Ascending aorta (tissue), 2 donors: ENCODE data around the gene SHE. TPM values are rescaled to one million over a fixed set of nuclear protein-coding genes. Genes with fewer than 3 reads are reported as not detected.

Experiments used
- DNase-seq, 2 donors: peaks; one replicate each; pipeline ENCODE4 v3.0.0-alpha.2; 2019; ENCODE audit warnings: low spot score in 2 of 2
- H3K27ac ChIP-seq, 2 donors: fragments of 200-600 bp; sonication (generic); one replicate each; pipeline ENCODE4 v1.5.1; 2016 to 2017; ENCODE audit warnings: mild to moderate bottlenecking in 1 of 2
- H3K27me3 ChIP-seq: fragments of 200-600 bp; sonication (generic); one replicate; pipeline ENCODE4 v1.5.1; 2017
- H3K36me3 ChIP-seq, 2 donors: fragments of 200-600 bp; sonication (generic); one replicate each; pipeline ENCODE4 v1.5.1; 2016
- H3K4me1 ChIP-seq, 2 donors: fragments of 200-600 bp; sonication (generic); one replicate each; pipeline ENCODE4 v1.5.1; 2016 to 2017; ENCODE audit warnings: mild to moderate bottlenecking in 1 of 2
- H3K4me3 ChIP-seq, 2 donors: fragments of 200-600 bp; sonication (generic); one replicate each; pipeline ENCODE4 v1.5.1; 2016 to 2017; ENCODE audit warnings: mild to moderate bottlenecking in 1 of 2
- H3K9me3 ChIP-seq, 2 donors: fragments of 200-600 bp; sonication (generic); one replicate each; pipeline ENCODE4 v1.5.1; 2016
- intact Hi-C: fragments of 100-400 bp; cut with DNase I; formaldehyde crosslinking; loops from one replicate; pipeline ENCODE4 v1.15.1; 2023
- total RNA-seq: library from RNA; depleted of rRNA; stranded (reverse); fragments of >200 nt; gene quantifications from one replicate; pipeline ENCODE4 v1.1.0, GENCODE V29; 2016
- TF ChIP-seq, protein P1 (sequence below), 3 experiments: fragments of 200-600 bp in 2 of 3; fragments of 450-650 bp in 1 of 3; sonication (generic) in 2 of 3; IDR thresholded peaks; one replicate each; pipeline ENCODE4 v1.5.1; 2016 to 2019; ENCODE audit warnings: antibody characterized with exemption in 3 of 3, mild to moderate bottlenecking in 1 of 3, moderate library complexity in 1 of 3

The SHE gene
- total RNA-seq, 1 donor from 2014 or later: 107 TPM

DNA sequence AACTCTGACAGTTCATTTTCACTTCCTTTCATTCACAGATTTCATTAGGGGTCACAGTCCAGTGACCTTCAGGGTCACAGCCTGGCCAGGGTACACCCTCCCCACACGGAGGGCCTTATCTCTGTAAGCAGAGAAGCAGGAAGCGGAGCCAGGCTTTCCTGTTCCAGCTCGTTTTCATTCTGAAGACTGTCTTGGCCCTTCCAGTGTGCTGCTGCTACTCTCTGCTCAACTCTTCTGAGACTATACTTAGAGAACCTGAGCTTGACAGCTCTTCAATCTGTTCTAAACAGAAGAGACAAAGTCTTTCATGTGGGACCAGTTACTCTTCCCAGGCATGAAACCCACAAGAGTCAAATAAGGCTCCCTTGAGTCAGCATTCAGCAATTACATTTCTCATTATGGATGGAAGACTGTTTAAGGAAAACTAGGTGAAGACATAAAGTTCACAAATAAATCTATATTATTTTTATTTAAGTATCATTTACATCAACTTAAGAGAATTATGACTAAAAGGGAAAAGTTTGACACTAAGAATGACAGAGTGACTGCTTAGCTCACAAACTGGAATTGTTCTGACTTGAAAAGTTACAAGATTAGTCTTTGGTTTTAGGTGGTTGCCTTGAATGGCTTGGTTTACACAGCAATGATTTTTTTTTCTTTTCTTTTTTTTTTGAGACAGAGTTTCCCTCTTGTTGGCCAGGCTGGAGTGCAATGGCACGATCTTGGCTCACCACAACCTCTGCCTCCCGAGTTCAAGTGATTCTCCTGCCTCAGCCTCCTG, 5.0 kb downstream of the SHE start:
- Histone ChIP-seq H3K27me3 (peaks cover 3% of the 10 kb centered on the region), H3K36me3 (no peaks in the 10 kb centered on the region), H3K9me3 (no peaks in the 10 kb centered on the region), H3K4me3 (no peak overlapping the region), H3K27ac (no peak overlapping the region), H3K4me1 (peaks cover 3 to 4% of the 10 kb centered on the region in 2 donors)
- intact Hi-C loops: no loop called here
- DNase-seq: no peak
- TF ChIP-seq, protein P1, sequence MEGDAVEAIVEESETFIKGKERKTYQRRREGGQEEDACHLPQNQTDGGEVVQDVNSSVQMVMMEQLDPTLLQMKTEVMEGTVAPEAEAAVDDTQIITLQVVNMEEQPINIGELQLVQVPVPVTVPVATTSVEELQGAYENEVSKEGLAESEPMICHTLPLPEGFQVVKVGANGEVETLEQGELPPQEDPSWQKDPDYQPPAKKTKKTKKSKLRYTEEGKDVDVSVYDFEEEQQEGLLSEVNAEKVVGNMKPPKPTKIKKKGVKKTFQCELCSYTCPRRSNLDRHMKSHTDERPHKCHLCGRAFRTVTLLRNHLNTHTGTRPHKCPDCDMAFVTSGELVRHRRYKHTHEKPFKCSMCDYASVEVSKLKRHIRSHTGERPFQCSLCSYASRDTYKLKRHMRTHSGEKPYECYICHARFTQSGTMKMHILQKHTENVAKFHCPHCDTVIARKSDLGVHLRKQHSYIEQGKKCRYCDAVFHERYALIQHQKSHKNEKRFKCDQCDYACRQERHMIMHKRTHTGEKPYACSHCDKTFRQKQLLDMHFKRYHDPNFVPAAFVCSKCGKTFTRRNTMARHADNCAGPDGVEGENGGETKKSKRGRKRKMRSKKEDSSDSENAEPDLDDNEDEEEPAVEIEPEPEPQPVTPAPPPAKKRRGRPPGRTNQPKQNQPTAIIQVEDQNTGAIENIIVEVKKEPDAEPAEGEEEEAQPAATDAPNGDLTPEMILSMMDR (IDR thresholded peaks at IDR 0.05): no peak

DNA sequence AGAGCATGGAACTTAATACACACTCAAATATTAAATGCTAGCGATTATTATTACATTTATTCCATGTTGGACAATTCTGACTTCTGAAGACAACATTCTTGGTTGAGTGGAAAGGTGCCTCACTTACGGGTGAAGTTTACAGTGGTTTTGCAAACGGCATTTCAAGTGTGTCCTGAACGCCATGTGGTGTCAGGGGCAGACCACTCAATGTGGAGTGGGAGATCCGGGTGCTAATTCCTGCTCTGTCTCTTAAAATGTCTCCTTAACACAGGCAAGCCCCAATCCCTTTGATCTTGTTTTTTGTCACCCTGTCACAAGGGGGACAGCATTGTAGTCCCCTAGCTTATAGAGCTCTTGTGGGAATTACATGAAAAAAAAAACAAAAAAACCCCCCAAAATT, 5.8 kb downstream of the SHE start:
- TF ChIP-seq, protein P1 (IDR thresholded peaks at IDR 0.05): no peak
- peaks cover under 1% of the 10 kb centered on the region in 2 donors for H3K4me1 ChIP-seq
- peaks cover 2% of the 10 kb centered on the region for H3K27me3 ChIP-seq
- H3K27ac ChIP-seq: no peak overlapping the region
- intact Hi-C loops: no loop called here
- no peaks in the 10 kb centered on the region for H3K9me3 ChIP-seq
- no peak overlapping the region for H3K4me3 ChIP-seq
- DNase-seq: no peak
- no peaks in the 10 kb centered on the region for H3K36me3 ChIP-seq

DNA sequence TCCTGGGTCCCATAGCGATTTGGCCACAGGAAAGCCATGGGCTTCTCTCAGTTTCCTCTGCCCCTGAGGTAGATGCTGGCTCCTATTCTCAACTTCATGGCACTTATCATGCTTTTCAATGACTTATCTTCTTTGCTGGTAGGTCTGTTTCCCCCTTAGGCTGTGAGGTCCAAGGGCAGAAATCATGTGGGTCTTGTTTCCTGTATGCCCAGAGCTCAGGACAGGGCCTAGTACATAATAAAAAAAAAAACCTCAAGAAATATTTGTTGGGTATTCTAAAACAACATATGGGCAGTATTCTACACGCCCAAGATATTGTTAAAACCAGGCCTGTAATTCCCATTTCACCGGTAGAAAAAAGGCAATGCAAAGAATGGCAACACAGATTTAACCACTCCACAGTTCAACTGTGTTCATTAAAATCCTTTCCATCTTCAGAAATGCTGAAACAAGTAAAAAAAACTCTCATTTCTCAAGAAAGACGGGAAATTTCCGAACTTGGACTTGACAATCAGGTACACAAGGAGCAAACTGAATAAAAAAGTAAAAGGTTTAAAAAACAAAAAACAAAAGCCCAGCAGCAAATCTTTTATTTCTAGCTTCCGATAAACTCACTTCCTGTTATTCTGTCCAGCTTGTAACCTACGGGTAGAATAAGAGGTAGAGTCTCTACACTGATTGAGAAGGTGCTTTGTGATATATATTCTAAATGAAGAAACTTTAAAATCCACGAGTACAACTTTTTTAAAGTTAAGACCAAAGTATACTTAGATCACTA, 6.5 kb downstream of the SHE start:
- intact Hi-C loops: no loop called here
- Histone ChIP-seq H3K36me3 (no peaks in the 10 kb centered on the region), H3K27ac (no peak overlapping the region), H3K4me3 (no peak overlapping the region), H3K4me1 (no peaks in the 10 kb centered on the region), H3K27me3 (peaks cover 2% of the 10 kb centered on the region), H3K9me3 (no peaks in the 10 kb centered on the region)
- no peak for DNase-seq
- TF ChIP-seq, protein P1 (IDR thresholded peaks at IDR 0.05): no peak

DNA sequence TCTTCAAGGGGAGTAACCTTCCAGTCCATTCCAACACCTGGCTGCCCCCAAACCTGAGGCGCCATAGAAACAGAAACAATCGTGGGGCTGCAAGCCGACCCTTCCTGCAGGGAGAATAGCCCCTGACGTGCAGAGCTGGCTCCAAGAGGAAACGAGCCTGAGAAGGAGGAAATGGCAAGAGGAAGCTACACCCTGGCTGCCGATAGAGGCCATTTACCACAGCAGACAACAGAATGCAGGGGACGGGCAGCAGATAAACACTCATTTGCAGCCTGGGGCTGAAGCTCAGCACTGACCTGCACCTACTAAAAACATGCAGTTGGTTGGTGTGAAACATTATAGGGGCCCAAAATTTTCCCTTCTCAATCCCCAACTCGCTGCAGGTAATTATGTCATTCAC, 8.9 kb downstream of the SHE start:
- Histone ChIP-seq H3K4me3 (no peak overlapping the region), H3K9me3 (no peaks in the 10 kb centered on the region), H3K27me3 (peaks cover 2% of the 10 kb centered on the region), H3K36me3 (no peaks in the 10 kb centered on the region), H3K4me1 (no peaks in the 10 kb centered on the region), H3K27ac (no peak overlapping the region)
- TF ChIP-seq, protein P1 (IDR thresholded peaks at IDR 0.05): no peak
- intact Hi-C loops: no loop called here
- DNase-seq: no peak

DNA sequence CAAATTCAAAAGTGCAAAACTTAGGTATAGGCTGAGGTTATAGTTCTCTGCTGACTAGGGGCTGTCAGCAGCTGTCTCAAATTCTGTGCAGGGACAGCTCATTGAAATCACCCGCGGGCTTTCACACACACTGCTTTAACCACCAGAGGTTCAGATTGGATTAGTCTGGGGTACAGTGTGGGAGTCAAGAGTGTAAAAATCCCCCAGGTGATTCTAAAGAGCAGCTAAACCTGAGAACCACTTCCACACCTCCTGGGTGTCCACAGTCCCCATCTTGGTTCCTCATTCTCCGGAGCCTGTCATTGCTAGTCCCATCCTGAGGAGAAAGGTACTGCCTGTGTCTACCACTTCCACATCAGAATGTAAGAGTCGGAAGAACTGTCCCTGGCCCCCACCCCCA, 10.1 kb downstream of the SHE start:
- Histone ChIP-seq H3K27me3 (peaks cover 2% of the 10 kb centered on the region), H3K4me3 (no peak overlapping the region), H3K27ac (no peak overlapping the region), H3K4me1 (no peaks in the 10 kb centered on the region), H3K9me3 (no peaks in the 10 kb centered on the region), H3K36me3 (no peaks in the 10 kb centered on the region)
- intact Hi-C loops: no loop called here
- no peak for DNase-seq
- TF ChIP-seq, protein P1 (IDR thresholded peaks at IDR 0.05): no peak
